ENCODE results near the gene CTTN. TPM values are rescaled to one million over a fixed set of nuclear protein-coding genes. Genes with fewer than 3 reads are reported as not detected.
"Not testable (repeated sequence)": the region's sequence is repeated elsewhere in the genome, so short reads cannot be mapped to it uniquely, and the experiment has no call there.

CTTN gene
- total and polyA plus RNA-seq, 10 of the 15 experiments (the other 5 are each of a cell fraction or from before 2014, with no cell fraction given), result 1.1 to 37.8 (median 11.8) TPM

GRCh38 chr11:70389201-70389600 is 9.1 kb upstream of the CTTN start (continued):
- no peak for TF ChIP-seq RELB (IDR thresholded peaks at IDR 0.05; ENCODE audit: low read depth)

- H3K4me3 ChIP-seq; H3K9me3 ChIP-seq (replicated peaks; ENCODE audit: control insufficient read depth, insufficient read depth, low read length); BruUV-seq (replicated peaks); ATAC-seq; DNase-seq (ENCODE audit: low read depth, low spot score); H3K9ac ChIP-seq (ENCODE audit: control insufficient read depth, insufficient read depth, low read length); H3K79me2 ChIP-seq (ENCODE audit: control insufficient read depth, insufficient read depth, low read length); SMC1A ChIA-PET (ENCODE audit: uncharacterized antibody, unreplicated experiment); in situ Hi-C loops (cut with MboI); H3K4me1 ChIP-seq (ENCODE audit: control insufficient read depth, insufficient read depth, low read length); H3K27ac ChIP-seq (ENCODE audit: control insufficient read depth, insufficient read depth); intact Hi-C loops (cut with micrococcal nuclease; ENCODE audit: unreplicated experiment); H3K36me3 ChIP-seq (ENCODE audit: control insufficient read depth in 2 of 2, insufficient read depth in 2 of 2, low read length in 1 of 2); H4K20me1 ChIP-seq (ENCODE audit: control insufficient read depth, insufficient read depth); RAD21 ChIA-PET (ENCODE audit: unreplicated experiment); FAIRE-seq; H2AFZ ChIP-seq (ENCODE audit: control insufficient read depth, low read depth, low read length); POLR2A ChIA-PET; H3K27me3 ChIP-seq (replicated peaks in 1 of 2; ENCODE audit: control insufficient read depth in 2 of 2, insufficient read depth in 2 of 2, low read length in 1 of 2); H3K4me2 ChIP-seq (ENCODE audit: control insufficient read depth, insufficient read depth): not testable (repeated sequence)
- CTCF ChIA-PET, result interaction anchor here (0.5 kb wide), 1 partner anchor 16 kb away, joined by 4 read pairs; no protein-coding TSS in a partner anchor
- WGBS (ENCODE audit: insufficient coverage, insufficient replicate concordance, low lambda C conversion rate, missing lambda C conversion rate), result 69% methylated on average over 7 of the region's 7 CpGs
These were observed 7.4 kb upstream of the CTTN start for GRCh38 chr11:70390882-70391281.

- H2AFZ ChIP-seq (ENCODE audit: control insufficient read depth, low read depth, low read length), result no peak overlapping the region
- no peak for FAIRE-seq
- CTCF ChIA-PET, result interaction anchor here (0.7 kb wide), 1 partner anchor 57 kb away, joined by 3 read pairs; no protein-coding TSS in a partner anchor
- BruUV-seq (replicated peaks), result no TSS peak
- 78% methylated on average over 15 of the region's 15 CpGs for WGBS (ENCODE audit: insufficient coverage, insufficient replicate concordance, low lambda C conversion rate, missing lambda C conversion rate)
- H3K4me3 ChIP-seq, result no peak overlapping the region
- no peak overlapping the region for H3K4me2 ChIP-seq (ENCODE audit: control insufficient read depth, insufficient read depth)
- POLR2A ChIA-PET, result interaction anchor here (0.7 kb wide), 1 partner anchor 194 kb away, joined by 3 read pairs; no protein-coding TSS in a partner anchor
- H3K9ac ChIP-seq (ENCODE audit: control insufficient read depth, insufficient read depth, low read length), result no peak overlapping the region
- H4K20me1 ChIP-seq (ENCODE audit: control insufficient read depth, insufficient read depth), result no peaks in the 10 kb centered on the region
- intact Hi-C loops (cut with micrococcal nuclease; ENCODE audit: unreplicated experiment), result no loop called here
- no peak for ATAC-seq
- peaks cover 10% of the 10 kb centered on the region for H3K4me1 ChIP-seq (ENCODE audit: control insufficient read depth, insufficient read depth, low read length)
- H3K27me3 ChIP-seq (replicated peaks in 1 of 2; ENCODE audit: control insufficient read depth in 2 of 2, insufficient read depth in 2 of 2, low read length in 1 of 2), result no peaks in the 10 kb centered on the region
- H3K36me3 ChIP-seq (ENCODE audit: control insufficient read depth in 2 of 2, insufficient read depth in 2 of 2, low read length in 1 of 2), result no peaks in the 10 kb centered on the region
- RAD21 ChIA-PET (ENCODE audit: unreplicated experiment), result no interaction called here
- H3K9me3 ChIP-seq (replicated peaks; ENCODE audit: control insufficient read depth, insufficient read depth, low read length), result no peaks in the 10 kb centered on the region
- no peaks in the 10 kb centered on the region for H3K79me2 ChIP-seq (ENCODE audit: control insufficient read depth, insufficient read depth, low read length)
- DNase-seq (ENCODE audit: low read depth, low spot score), result no peak
- SMC1A ChIA-PET (ENCODE audit: uncharacterized antibody, unreplicated experiment), result no interaction called here
- in situ Hi-C loops (cut with MboI), result no loop called here
- H3K27ac ChIP-seq (ENCODE audit: control insufficient read depth, insufficient read depth), result no peak overlapping the region
- no peak for TF ChIP-seq KLF5 (IDR thresholded peaks at IDR 0.05; ENCODE audit: partially characterized antibody)
- no peak for TF ChIP-seq TCF12 (IDR thresholded peaks at IDR 0.05; ENCODE audit: low read depth, low read length)
- no peak for TF ChIP-seq PML (IDR thresholded peaks at IDR 0.05; ENCODE audit: low read length)
- no peak for TF ChIP-seq CHD2 (IDR thresholded peaks at IDR 0.05; ENCODE audit: borderline replicate concordance, low read depth, low read length)
- no peak for TF ChIP-seq CREB1 (IDR thresholded peaks at IDR 0.05; ENCODE audit: low read depth)
- TF ChIP-seq KDM1A (IDR thresholded peaks at IDR 0.05; ENCODE audit: borderline replicate concordance), result no peak
- no peak for TF ChIP-seq STAT1 (conservative IDR thresholded peaks at IDR 0.05)
- TF ChIP-seq RUNX3 (IDR thresholded peaks at IDR 0.05; ENCODE audit: low read length), result no peak
- no peak for TF ChIP-seq HSF1 (IDR thresholded peaks at IDR 0.05; ENCODE audit: low read depth, low read length)
These were observed 3.9 kb upstream of the CTTN start for GRCh38 chr11:70394211-70394950.
